GM23338 (cell line): ENCODE data around the gene ASPM.

Experiments
- CREB1 ChIP-seq: fragments of 250-450 bp; sonication (Bioruptor Pico); IDR thresholded peaks from 2 replicates; pipeline ENCODE4 v1.5.0; 2020; ENCODE audit warnings: low read depth, mild to moderate bottlenecking, moderate library complexity
- CTCF ChIP-seq, 2 experiments: fragments of 200-600 bp in 1 of 2; sonication (generic) in 1 of 2; conservative IDR thresholded peaks; 2 replicates each; pipeline versions ENCODE4 v1.5.1 to v1.6.1; 2016 to 2017; ENCODE audit warnings: antibody characterized with exemption in 2 of 2, low read depth in 2 of 2, mild to moderate bottlenecking in 2 of 2, moderate library complexity in 1 of 2
- ETS1 ChIP-seq: IDR thresholded peaks from 2 replicates; pipeline ENCODE4 v1.6.1; 2016; ENCODE audit warnings: antibody characterized with exemption
- EZH2 ChIP-seq: fragments of 200-600 bp; sonication (generic); IDR thresholded peaks from one replicate; pipeline ENCODE4 v1.8.0; 2017; ENCODE audit warnings: antibody characterized with exemption, mild to moderate bottlenecking, low read depth; ENCODE audit not compliant: unreplicated experiment
- EZH2phosphoT487 ChIP-seq: fragments of 200-600 bp; sonication (generic); IDR thresholded peaks from one replicate; pipeline ENCODE4 v1.8.1; 2018; ENCODE audit warnings: antibody characterized with exemption; ENCODE audit not compliant: unreplicated experiment
- JUNB ChIP-seq: IDR thresholded peaks from one replicate; pipeline ENCODE4 v1.6.1; 2016; ENCODE audit warnings: antibody characterized with exemption; ENCODE audit not compliant: unreplicated experiment
- NANOG ChIP-seq: IDR thresholded peaks from 2 replicates; pipeline ENCODE4 v1.6.1; 2016; ENCODE audit warnings: antibody characterized with exemption, borderline replicate concordance
- POLR2AphosphoS5 ChIP-seq: IDR thresholded peaks from 2 replicates; pipeline ENCODE4 v1.6.1; 2016; ENCODE audit warnings: antibody characterized with exemption, low read depth
- REST ChIP-seq: IDR thresholded peaks from one replicate; pipeline ENCODE4 v1.6.1; 2018; ENCODE audit warnings: antibody characterized with exemption; ENCODE audit not compliant: unreplicated experiment
- STAT1 ChIP-seq: IDR thresholded peaks from one replicate; pipeline ENCODE4 v1.6.1; 2016; ENCODE audit warnings: antibody characterized with exemption; ENCODE audit not compliant: unreplicated experiment
- ZNF331 ChIP-seq: fragments of 250-450 bp; sonication (Bioruptor Pico); IDR thresholded peaks from 2 replicates; pipeline ENCODE4 v1.5.0; 2020; ENCODE audit warnings: low read depth, mild to moderate bottlenecking, moderate library complexity

- no peak for TF ChIP-seq CREB1
- no peak for TF ChIP-seq CTCF (conservative IDR thresholded peaks at IDR 0.05; ENCODE audit: low read depth in 2 of 2)
- no peak for TF ChIP-seq REST
- no peak for TF ChIP-seq JUNB
- TF ChIP-seq EZH2: no peak
- no peak for TF ChIP-seq ZNF331 (CRISPR knock-in tag)
- TF ChIP-seq POLR2AphosphoS5: no peak
- TF ChIP-seq EZH2phosphoT487: no peak
- no peak for TF ChIP-seq ETS1
- TF ChIP-seq NANOG: no peak
- no peak for TF ChIP-seq STAT1
Observed at GRCh38 chr1:197100677-197101076, 45.8 kb downstream of the ASPM start.
